HL-60 (cell line): ENCODE data around the gene NFIB.

ENCODE experiments used
- CTCF ChIP-seq: IDR thresholded peaks from one replicate; pipeline ENCODE4 v1.5.1; 2011; ENCODE audit warnings: low read length, control low read depth, inconsistent platforms; ENCODE audit not compliant: insufficient read depth
- GABPA ChIP-seq: IDR thresholded peaks from 2 replicates; pipeline ENCODE4 v1.6.1; 2012; ENCODE audit warnings: low read depth
- POLR2AphosphoS5 ChIP-seq: IDR thresholded peaks from 2 replicates; pipeline ENCODE4 v1.6.1; 2012; ENCODE audit warnings: low read depth
- REST ChIP-seq: IDR thresholded peaks from 2 replicates; pipeline ENCODE4 v1.6.1; 2012; ENCODE audit warnings: low read depth; ENCODE audit not compliant: insufficient replicate concordance

GRCh38 chr9:14321517-14322130 lies 7.7 kb upstream of the NFIB start:
- TF ChIP-seq CTCF (no peak), POLR2AphosphoS5 (no peak), GABPA (no peak), REST (no peak)
